ENCODE measurements around the gene RNF144A. TPM values are rescaled to one million over a fixed set of nuclear protein-coding genes. Genes with fewer than 3 reads are reported as not detected.

Gene RNF144A
- total and polyA plus RNA-seq, 8 donors = 1.4 to 71.4 (median 5.6) TPM

- TF ChIP-seq POLR2A (IDR thresholded peaks at IDR 0.05) (no peak), POLR2AphosphoS5 (IDR thresholded peaks at IDR 0.05) (no peak), CTCF (IDR thresholded peaks at IDR 0.05) (no peak), EP300 (IDR thresholded peaks at IDR 0.05) (no peak)
- Histone ChIP-seq H3K27me3 (no peaks in the 10 kb centered on the region), H3K4me3 (no peak overlapping the region), H3K27ac (no peak overlapping the region), H3K36me3 (no peaks in the 10 kb centered on the region), H3K9me3 (no peaks in the 10 kb centered on the region), H3K4me1 (peaks cover 12 to 35% (median 23%) of the 10 kb centered on the region in 4 donors)
- intact Hi-C loops (cut with DNase I; ENCODE audit: low total_unique reads) = no loop called here
- WGBS, 5 donors = 89 to 93% (median 89%) methylated on average over 14 of the region's 14 CpGs
- DNase-seq = no peak
These were observed 9.0 kb downstream of the RNF144A start for GRCh38 chr2:6926071-6926732.

- Histone ChIP-seq H3K36me3 (no peaks in the 10 kb centered on the region), H3K9me3 (no peaks in the 10 kb centered on the region), H3K4me1 (peaks cover 9 to 32% (median 13%) of the 10 kb centered on the region in 4 donors), H3K27me3 (no peaks in the 10 kb centered on the region), H3K4me3 (no peak overlapping the region), H3K27ac (no peak overlapping the region)
- TF ChIP-seq POLR2AphosphoS5 (IDR thresholded peaks at IDR 0.05) = no peak
- WGBS, 5 donors = 27 to 43% (median 37%) methylated on average over 3 of the region's 3 CpGs
- intact Hi-C loops (cut with DNase I; ENCODE audit: low total_unique reads) = no loop called here
- DNase-seq = peak in 1 of 2 donors; percentile 31
These were observed 10.0 kb downstream of the RNF144A start for GRCh38 chr2:6927186-6927585.

GRCh38 chr2:6927753-6928152, 10.5 kb downstream of the RNF144A start:
- Histone ChIP-seq H3K27me3 (no peaks in the 10 kb centered on the region), H3K36me3 (no peaks in the 10 kb centered on the region), H3K4me1 (peaks cover 7 to 32% (median 11%) of the 10 kb centered on the region in 4 donors), H3K27ac (no peak overlapping the region), H3K4me3 (no peak overlapping the region), H3K9me3 (no peaks in the 10 kb centered on the region)
- intact Hi-C loops (cut with DNase I; ENCODE audit: low total_unique reads) = no loop called here
- WGBS, 5 donors = 93 to 99% (median 95%) methylated on average over 3 of the region's 3 CpGs
- no peak for TF ChIP-seq POLR2A (IDR thresholded peaks at IDR 0.05)
- TF ChIP-seq EP300 (IDR thresholded peaks at IDR 0.05) = no peak
- TF ChIP-seq POLR2AphosphoS5 (IDR thresholded peaks at IDR 0.05) = no peak
- no peak for TF ChIP-seq CTCF (IDR thresholded peaks at IDR 0.05)
- DNase-seq = no peak

GRCh38 chr2:6928452-6928851, 11.2 kb downstream of the RNF144A start:
- TF ChIP-seq EP300 (IDR thresholded peaks at IDR 0.05) (no peak), CTCF (IDR thresholded peaks at IDR 0.05) (no peak), POLR2AphosphoS5 (IDR thresholded peaks at IDR 0.05) (no peak), POLR2A (IDR thresholded peaks at IDR 0.05) (no peak)
- intact Hi-C loops (cut with DNase I; ENCODE audit: low total_unique reads) = no loop called here
- Histone ChIP-seq H3K4me3 (no peak overlapping the region), H3K27me3 (no peaks in the 10 kb centered on the region), H3K4me1 (peaks cover 7 to 32% (median 11%) of the 10 kb centered on the region in 4 donors), H3K27ac (no peak overlapping the region), H3K9me3 (no peaks in the 10 kb centered on the region), H3K36me3 (no peaks in the 10 kb centered on the region)
- 87 to 98% (median 89%) methylated on average over 9 of the region's 9 CpGs for WGBS, 5 donors
- no peak for DNase-seq

GRCh38 chr2:6929196-6929819, 12.1 kb downstream of the RNF144A start:
- 74 to 79% (median 76%) methylated on average over 6 of the region's 6 CpGs for WGBS, 5 donors

More at GRCh38 chr2:6929196-6929819, 12.1 kb downstream of the RNF144A start:
- no peak for TF ChIP-seq POLR2AphosphoS5 (IDR thresholded peaks at IDR 0.05)
- no peak for TF ChIP-seq POLR2A (IDR thresholded peaks at IDR 0.05)
- no peak for TF ChIP-seq EP300 (IDR thresholded peaks at IDR 0.05)
- TF ChIP-seq CTCF (IDR thresholded peaks at IDR 0.05) = no peak
- H3K27me3 ChIP-seq = no peaks in the 10 kb centered on the region
- no peak overlapping the region for H3K27ac ChIP-seq
- no peak overlapping the region for H3K4me3 ChIP-seq
- peaks cover 7 to 32% (median 11%) of the 10 kb centered on the region in 4 donors for H3K4me1 ChIP-seq
- H3K36me3 ChIP-seq = no peaks in the 10 kb centered on the region
- no peaks in the 10 kb centered on the region for H3K9me3 ChIP-seq
- intact Hi-C loops (cut with DNase I; ENCODE audit: low total_unique reads) = no loop called here
- DNase-seq = no peak

Measured in stomach (tissue), 9 donors.